Left lobe of liver (tissue), 2 donors: ENCODE measurements around the gene TMEM273. TPM values are rescaled to one million over a fixed set of nuclear protein-coding genes. Genes with fewer than 3 reads are reported as not detected.

Experiments
- ATAC-seq: fragments of 200-7000 bp; cut with Tn5 transposase; one replicate; pipeline ENCODE4 v1.9.1; 2020; ENCODE audit warnings: mild to moderate bottlenecking, moderate library complexity
- DNase-seq: peaks from one replicate; pipeline ENCODE4 v3.0.0-alpha.2; 2020; ENCODE audit warnings: low spot score
- total RNA-seq: library from RNA; stranded (reverse); gene quantifications from one replicate; pipeline ENCODE4 v1.2.1, GENCODE V29; 2021
- donor health status: DM: no; HTN: no; CAD: no; lungs with moderate emphysema.
- donor health status: DM: no; HTN: yes; CAD: no.

TMEM273 gene
- total RNA-seq, 1 donor from 2014 or later, result 1.9 TPM

GRCh38 chr10:49120911-49121310 is 67.3 kb downstream of the TMEM273 start:
- DNase-seq, result no peak
- ATAC-seq, result no peak

GRCh38 chr10:49119746-49120145 is 68.4 kb downstream of the TMEM273 start:
- DNase-seq, result no peak
- no peak for ATAC-seq

GRCh38 chr10:49118430-49119074 is 69.6 kb downstream of the TMEM273 start:
- ATAC-seq, result no peak

GRCh38 chr10:49117376-49118070 is 70.7 kb downstream of the TMEM273 start:
- peak; percentile 21 for ATAC-seq
- DNase-seq, result no peak

More at GRCh38 chr10:49118430-49119074, 69.6 kb downstream of the TMEM273 start:
- no peak for DNase-seq

GRCh38 chr10:49116509-49117375 is 71.4 kb downstream of the TMEM273 start:
- ATAC-seq (peak; percentile 77), DNase-seq (no peak)

GRCh38 chr10:49115796-49116508 is 72.2 kb downstream of the TMEM273 start:
- ATAC-seq, result no peak
- no peak for DNase-seq

- ATAC-seq (peak; percentile 82), DNase-seq (peak; percentile 67)
Measured at GRCh38 chr10:49115015-49115795, 73.0 kb downstream of the TMEM273 start, which contains the start of gene VSTM4. TSS of gene VSTM4 (minus strand) at chr10:49115522. CDS start at chr10:49115485, 37 bp downstream.

- no peak for ATAC-seq
- DNase-seq, result no peak
Measured at GRCh38 chr10:49114718-49115014, 73.5 kb downstream of the TMEM273 start.

- no peak for DNase-seq
- ATAC-seq, result no peak
Measured at GRCh38 chr10:49113741-49114141, 74.5 kb downstream of the TMEM273 start.

- DNase-seq, result no peak
- ATAC-seq, result no peak
Measured at GRCh38 chr10:49112851-49113250, 75.3 kb downstream of the TMEM273 start.

- ATAC-seq, result no peak
- DNase-seq, result no peak
Measured at GRCh38 chr10:49112098-49112497, 76.1 kb downstream of the TMEM273 start.

- DNase-seq (no peak), ATAC-seq (no peak)
Measured at GRCh38 chr10:49111320-49111698, 76.9 kb downstream of the TMEM273 start.

- no peak for ATAC-seq
- no peak for DNase-seq
Measured at GRCh38 chr10:49110684-49111319, 77.4 kb downstream of the TMEM273 start.

- ATAC-seq (no peak), DNase-seq (no peak)
Measured at GRCh38 chr10:49109669-49110340, 78.4 kb downstream of the TMEM273 start.

- no peak for ATAC-seq
- DNase-seq, result no peak
Measured at GRCh38 chr10:49108656-49109055, 79.5 kb downstream of the TMEM273 start.

GRCh38 chr10:49107887-49108267 is 80.3 kb downstream of the TMEM273 start:
- DNase-seq, result no peak
- ATAC-seq, result no peak

GRCh38 chr10:49107111-49107886 is 80.9 kb downstream of the TMEM273 start:
- peak; percentile 93 for ATAC-seq
- DNase-seq, result peak; percentile 75

GRCh38 chr10:49106451-49106850 is 81.7 kb downstream of the TMEM273 start:
- ATAC-seq (peak; percentile 34), DNase-seq (no peak)
